ENCODE measurements around the gene ETV4.

The ETV4 gene

DNA sequence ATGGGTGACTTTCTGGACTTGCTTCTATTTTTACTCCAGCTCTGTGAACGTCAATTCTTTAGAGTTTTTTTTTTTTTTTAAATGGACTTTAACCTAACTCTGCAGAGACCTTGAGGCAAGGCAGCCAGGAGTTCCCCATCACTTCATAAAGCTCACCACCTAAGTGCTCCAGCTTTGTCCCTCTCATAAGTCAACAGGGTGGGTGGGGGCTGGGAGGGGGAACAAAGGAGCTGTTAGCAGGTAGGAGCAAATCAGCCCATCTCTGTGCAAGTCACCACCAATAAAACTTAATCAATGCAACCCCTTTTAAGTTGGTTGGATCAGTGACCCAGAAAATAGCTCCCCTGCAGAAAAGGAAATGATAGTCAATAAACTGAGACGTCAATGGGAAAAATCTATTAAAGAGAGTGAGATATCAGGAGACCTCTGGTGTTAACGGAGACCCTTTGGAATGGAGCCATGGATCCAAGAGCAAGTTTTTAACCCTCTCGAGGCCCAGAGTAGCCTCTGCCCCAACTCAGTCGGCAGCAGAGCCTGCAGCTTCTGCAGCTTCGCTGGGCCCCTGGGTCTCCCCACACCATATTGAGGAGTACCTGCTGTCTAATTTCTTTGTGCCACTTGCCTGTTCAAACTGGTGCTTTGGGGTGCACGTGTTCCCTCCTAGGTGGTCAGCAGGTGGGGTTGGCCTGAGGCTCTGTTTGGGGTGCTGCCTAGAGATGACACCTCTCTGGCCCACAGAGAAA is 27.6 kb upstream of the ETV4 start:
- Histone ChIP-seq H3K9ac (no peak overlapping the region), H3K27ac (no peak overlapping the region), H3K4me1 (peaks cover 48% of the 10 kb centered on the region), H4K20me1 (no peaks in the 10 kb centered on the region), H3K36me3 (no peaks in the 10 kb centered on the region), H3K4me3 (no peak overlapping the region), H3K4me2 (no peak overlapping the region), H3K9me3 (no peaks in the 10 kb centered on the region), H3K27me3 (no peaks in the 10 kb centered on the region)
- no peak for TF ChIP-seq Cebpa-rat (IDR thresholded peaks at IDR 0.05)

DNA sequence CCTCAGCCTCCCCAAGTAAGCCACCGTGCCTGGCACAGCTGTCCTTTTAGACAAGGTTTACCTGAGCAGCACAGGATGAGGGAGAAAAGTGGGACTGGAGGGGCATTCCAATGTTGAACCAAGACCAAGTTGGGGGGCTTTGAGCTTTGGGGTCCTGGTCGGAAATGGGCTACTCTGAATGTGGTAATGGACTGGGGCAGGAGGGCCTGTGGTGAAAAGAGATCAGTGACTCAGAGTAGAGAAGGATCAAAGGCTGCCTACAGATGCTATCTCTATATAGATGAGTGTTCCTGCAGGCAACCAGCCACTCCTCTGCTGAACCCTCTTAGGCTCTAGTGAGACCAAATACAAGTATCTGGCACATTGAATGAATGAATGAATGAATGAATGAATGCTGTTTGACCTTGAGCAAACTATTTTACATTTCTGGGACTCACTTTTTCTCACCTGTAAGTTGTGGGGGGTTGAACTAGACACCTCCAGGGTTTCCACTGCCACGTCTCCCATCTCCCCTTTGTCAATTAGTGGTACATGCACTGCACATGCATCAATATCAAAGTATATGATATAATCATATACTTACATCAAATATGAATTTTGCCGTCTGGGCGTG is 26.3 kb upstream of the ETV4 start:
- Histone ChIP-seq H3K4me2 (no peak overlapping the region), H3K4me1 (peaks cover 36% of the 10 kb centered on the region), H4K20me1 (no peaks in the 10 kb centered on the region), H3K4me3 (no peak overlapping the region), H3K27ac (no peak overlapping the region), H3K27me3 (no peaks in the 10 kb centered on the region), H3K9ac (no peak overlapping the region), H3K9me3 (no peaks in the 10 kb centered on the region), H3K36me3 (no peaks in the 10 kb centered on the region)
- no peak for TF ChIP-seq Cebpa-rat (IDR thresholded peaks at IDR 0.05)

DNA sequence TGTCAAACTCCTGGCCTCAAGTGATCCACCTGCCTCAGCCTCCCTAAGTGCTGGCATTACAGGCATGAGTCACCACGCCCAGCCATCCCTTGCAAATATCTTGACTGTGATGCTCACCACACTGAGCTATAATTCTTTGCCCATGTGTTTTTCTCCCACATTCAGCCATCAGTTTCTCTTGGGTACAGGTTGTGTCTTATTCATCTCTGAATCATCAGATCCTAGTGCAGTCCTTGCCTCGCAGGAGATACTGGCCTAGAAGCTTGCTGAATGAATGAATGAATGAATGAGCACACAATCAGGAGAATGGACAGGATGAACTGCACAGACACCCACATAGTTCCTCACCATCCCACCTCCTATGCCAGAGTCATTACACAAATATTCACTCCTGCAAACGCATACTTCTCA is 24.4 kb upstream of the ETV4 start:
- Histone ChIP-seq H3K36me3 (no peaks in the 10 kb centered on the region), H4K20me1 (no peaks in the 10 kb centered on the region), H3K4me2 (no peak overlapping the region), H3K4me1 (peaks cover 18% of the 10 kb centered on the region), H3K27ac (no peak overlapping the region), H3K9me3 (no peaks in the 10 kb centered on the region), H3K27me3 (no peaks in the 10 kb centered on the region), H3K4me3 (no peak overlapping the region), H3K9ac (no peak overlapping the region)
- TF ChIP-seq Cebpa-rat (IDR thresholded peaks at IDR 0.05), result no peak

DNA sequence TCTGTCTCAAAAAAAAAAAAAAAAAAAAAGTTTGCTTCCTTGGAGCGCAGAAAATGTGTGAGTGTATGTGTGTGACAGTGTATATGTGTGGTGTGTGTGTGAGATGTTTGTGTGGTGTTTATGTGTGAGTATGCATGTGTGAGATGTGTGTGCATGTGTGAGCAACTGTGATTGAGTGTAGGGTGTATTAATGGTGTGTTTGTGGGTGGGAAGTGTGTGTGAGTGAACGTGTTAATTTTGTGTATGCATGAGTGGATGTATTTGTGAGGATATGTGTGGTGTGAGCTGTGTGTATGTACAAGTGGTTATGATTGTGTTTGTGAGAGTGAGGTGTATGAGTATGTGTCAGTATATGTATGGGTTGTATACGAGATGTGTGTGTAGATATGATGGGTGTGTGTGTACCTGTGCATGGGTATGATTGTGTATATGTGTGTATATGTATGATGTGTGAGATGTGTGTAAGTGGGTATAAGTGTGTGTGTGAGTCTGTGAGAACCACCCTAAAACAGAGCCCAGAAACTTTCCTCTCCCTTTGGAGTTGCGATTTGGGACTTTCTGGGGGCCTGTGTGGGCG is 22.5 kb upstream of the ETV4 start:
- Histone ChIP-seq H3K9ac (no peak overlapping the region), H4K20me1 (no peaks in the 10 kb centered on the region), H3K27me3 (no peaks in the 10 kb centered on the region), H3K27ac (no peak overlapping the region), H3K36me3 (no peaks in the 10 kb centered on the region), H3K4me3 (no peak overlapping the region), H3K4me1 (no peaks in the 10 kb centered on the region; the same call in 1 of the 2 replicates), H3K4me2 (no peak overlapping the region), H3K9me3 (no peaks in the 10 kb centered on the region)
- no peak for TF ChIP-seq Cebpa-rat (IDR thresholded peaks at IDR 0.05)

DNA sequence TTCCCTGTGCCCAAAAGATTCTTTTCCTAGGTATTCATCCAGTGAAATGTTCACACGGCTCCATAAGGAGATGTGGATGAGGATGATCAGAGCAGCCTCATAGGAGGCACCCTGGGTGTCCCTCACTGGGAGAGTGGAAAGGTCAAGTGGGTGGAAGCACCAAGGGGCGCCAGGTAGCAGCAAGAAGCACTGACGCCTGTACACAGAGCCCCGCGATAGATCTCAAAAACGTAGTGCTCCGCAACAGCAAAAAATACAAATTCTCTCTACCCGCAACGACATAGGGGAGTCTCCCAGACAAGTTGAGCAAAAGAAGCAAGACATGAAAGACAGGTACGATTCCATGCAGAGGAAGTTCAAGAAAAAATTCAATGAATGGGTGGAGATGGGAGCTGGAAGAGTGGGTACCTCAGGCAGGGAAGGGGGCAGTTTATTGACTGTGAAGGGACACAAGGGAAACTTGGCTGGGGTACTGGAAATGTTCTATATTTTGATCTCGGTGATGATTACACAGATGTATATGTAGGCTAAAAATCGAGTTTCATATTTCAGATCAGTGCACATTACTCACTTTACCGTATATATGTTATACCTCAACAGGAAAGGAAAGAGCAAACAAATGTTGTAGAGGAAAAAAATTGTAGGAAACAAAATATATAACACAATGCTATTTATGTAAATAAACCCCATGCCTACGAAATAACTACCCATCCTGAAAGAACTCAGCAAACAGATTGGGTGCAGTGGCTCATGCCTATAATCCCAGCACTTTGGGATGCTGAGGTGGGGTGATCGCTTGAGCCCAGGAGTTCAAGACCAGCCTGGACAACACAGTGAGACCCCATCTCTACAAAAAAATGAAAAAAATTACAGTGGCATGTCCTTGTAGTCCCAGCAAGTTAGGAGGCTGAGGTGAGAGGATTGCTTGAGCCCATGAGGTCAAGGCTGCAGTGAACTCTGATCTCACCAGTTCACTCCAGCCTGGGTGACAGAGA is 17.8 kb upstream of the ETV4 start:
- Histone ChIP-seq H3K9ac (no peak overlapping the region), H3K4me1 (no peaks in the 10 kb centered on the region; the same call in 1 of the 2 replicates), H4K20me1 (no peaks in the 10 kb centered on the region), H3K27ac (no peak overlapping the region), H3K36me3 (no peaks in the 10 kb centered on the region), H3K27me3 (no peaks in the 10 kb centered on the region), H3K4me2 (no peak overlapping the region), H3K4me3 (no peak overlapping the region), H3K9me3 (no peaks in the 10 kb centered on the region)
- TF ChIP-seq Cebpa-rat (IDR thresholded peaks at IDR 0.05), result no peak

DNA sequence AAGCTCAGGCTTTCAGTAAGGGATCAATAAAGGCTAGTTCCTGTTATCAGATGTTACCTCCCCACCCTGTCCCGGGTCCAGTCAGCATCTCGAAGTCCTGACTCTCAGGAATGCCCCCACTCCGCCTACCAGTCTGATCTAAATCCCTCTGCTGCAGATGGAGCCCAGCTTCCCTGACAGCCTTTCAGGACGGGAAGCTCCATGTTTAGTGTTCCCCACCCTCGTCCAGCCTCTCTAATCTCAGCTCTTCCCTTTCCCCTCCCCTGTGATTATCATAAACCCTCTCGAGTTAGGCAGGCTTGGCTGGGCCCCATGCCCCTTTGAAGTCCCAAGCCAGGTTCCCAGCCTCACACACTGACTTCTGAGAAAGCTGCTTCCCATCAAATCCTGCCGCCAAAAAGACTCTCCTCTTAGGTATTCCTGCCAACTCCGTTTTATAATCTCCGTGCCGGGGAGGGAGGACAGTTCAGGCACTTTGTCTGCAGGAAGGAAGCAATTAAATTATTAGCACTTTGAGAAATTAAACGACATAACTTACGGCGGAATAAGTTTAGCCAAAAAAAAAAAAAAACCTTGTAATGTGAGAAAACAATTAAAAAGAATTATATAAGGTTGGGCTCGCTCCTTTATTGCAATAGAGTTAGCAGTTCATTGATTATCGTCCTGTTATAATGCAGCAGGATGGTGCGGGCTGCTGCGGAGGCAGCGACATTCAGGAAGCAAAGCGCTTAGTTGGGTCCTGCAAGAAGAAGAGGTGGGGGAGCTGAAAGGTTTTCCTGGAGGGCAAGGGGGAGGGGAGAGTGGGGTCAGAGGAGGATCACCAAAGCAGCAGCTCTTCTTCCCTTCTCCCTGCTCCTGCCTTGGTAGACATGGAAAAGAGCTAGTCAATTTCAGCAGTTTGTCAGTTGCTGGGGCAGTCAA is 16.8 kb upstream of the ETV4 start:
- Histone ChIP-seq H3K9ac (no peak overlapping the region), H3K4me3 (no peak overlapping the region), H3K27me3 (no peaks in the 10 kb centered on the region), H3K9me3 (no peaks in the 10 kb centered on the region), H3K36me3 (no peaks in the 10 kb centered on the region), H4K20me1 (no peaks in the 10 kb centered on the region), H3K27ac (no peak overlapping the region), H3K4me2 (no peak overlapping the region), H3K4me1 (no peaks in the 10 kb centered on the region; the same call in 1 of the 2 replicates)
- TF ChIP-seq Cebpa-rat (IDR thresholded peaks at IDR 0.05), result no peak

DNA sequence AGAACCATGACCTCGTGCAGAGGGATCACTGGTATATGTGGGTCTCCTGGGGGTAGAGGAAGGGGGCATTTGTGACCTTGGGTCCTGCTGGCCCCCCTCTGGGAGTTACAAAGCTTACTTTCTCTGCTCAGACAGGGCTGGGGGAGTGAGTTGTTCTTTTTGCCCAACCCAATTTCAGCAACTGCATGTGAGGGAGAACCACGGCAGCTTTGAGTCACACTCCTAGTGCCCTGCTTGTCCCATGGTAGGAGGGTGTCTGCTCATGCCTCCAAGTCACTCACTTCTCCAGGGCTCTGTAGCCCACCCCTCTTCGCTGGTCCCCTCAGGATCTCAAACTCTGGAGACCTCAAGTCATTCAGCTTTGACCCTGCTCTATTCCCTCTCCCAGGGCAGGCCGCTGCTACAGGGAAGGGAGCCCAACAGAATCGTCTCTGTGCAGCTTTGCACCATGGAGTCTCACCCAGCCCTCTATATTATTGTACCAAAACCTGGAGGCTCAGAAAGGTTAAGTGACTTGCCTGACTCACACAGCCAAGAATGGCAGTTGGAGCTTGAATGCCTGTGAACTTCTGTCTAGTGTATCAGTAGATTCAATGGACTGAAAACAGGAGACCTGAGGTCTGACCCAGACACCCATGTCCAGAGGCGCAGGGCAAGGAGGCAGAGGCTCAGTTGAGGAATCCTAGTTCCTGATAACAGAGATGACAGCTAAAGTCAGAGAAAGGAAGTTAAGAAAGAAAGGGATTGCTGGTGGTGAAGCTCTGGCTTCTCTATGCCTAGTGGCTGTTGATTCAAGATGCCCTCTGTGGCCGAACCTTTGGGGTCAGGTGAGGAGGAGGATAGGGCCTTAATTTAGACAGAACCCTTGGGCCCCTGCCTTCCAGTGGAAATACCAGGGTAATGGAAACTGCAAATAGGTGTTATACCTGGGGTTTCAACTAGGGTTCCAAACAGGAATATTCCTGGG is 14.6 kb upstream of the ETV4 start:
- H3K9me3 ChIP-seq, result no peaks in the 10 kb centered on the region
- no peak overlapping the region for H3K4me2 ChIP-seq
- no peak overlapping the region for H3K4me3 ChIP-seq
- TF ChIP-seq Cebpa-rat (IDR thresholded peaks at IDR 0.05), result no peak
- no peak overlapping the region for H3K9ac ChIP-seq
- H3K27ac ChIP-seq, result no peak overlapping the region
- H3K27me3 ChIP-seq, result no peaks in the 10 kb centered on the region
- H3K36me3 ChIP-seq, result no peaks in the 10 kb centered on the region
- H3K4me1 ChIP-seq, result no peaks in the 10 kb centered on the region
- H4K20me1 ChIP-seq, result no peaks in the 10 kb centered on the region

Data from BLaER1 (cell line).